PC-9 (cell line): ENCODE data around the gene SKIL.

Experiments used
- CTCF ChIP-seq: fragments of 200-600 bp; sonication (generic); conservative IDR thresholded peaks from 2 replicates; pipeline ENCODE4 v1.6.1; 2017; ENCODE audit warnings: mixed run types, antibody characterized with exemption, mild to moderate bottlenecking, moderate library complexity
- EZH2 ChIP-seq: fragments of 200-600 bp; sonication (generic); IDR thresholded peaks from 2 replicates; pipeline ENCODE4 v1.8.0; 2017; ENCODE audit warnings: antibody characterized with exemption, low read depth

GRCh38 chr3:170387950-170388349, 30.4 kb downstream of the SKIL start:
- TF ChIP-seq CTCF = peak; percentile 41
- TF ChIP-seq EZH2 = no peak
